Activated CD8-positive, alpha-beta memory T cell treated with anti-CD3 and anti-CD28 coated beads for 1 hour (primary cell): ENCODE measurements around the gene BAZ2B.

Source experiments
- DNase-seq, 2 donors: peaks; one replicate each; pipeline ENCODE4 v3.0.0-alpha.2; 2020; ENCODE audit warnings: low read depth in 1 of 2; ENCODE audit errors: extremely low read depth in 1 of 2

Gene BAZ2B

GRCh38 chr2:159585622-159586021 is 30.7 kb downstream of the BAZ2B start:
- no peak for DNase-seq

DNA sequence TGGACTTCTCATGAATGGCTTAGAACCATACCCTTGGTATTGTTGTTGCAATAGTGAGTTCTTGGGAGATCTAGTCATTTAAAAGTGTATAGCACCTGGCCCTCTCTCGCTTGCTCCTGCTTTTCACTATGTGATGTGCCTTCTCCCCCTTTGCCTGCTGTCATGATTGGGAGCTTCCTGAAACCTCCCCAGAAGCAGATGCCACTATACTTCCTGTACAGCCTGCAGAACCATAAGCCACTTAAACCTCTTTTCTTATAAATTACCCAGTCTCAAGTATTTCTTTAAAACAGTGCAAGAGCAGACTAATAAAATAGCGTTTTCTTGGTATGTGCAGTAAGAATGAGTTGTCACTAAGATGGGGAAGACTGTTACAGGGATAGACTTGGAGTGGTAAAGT is 31.6 kb downstream of the BAZ2B start:
- no peak for DNase-seq

DNA sequence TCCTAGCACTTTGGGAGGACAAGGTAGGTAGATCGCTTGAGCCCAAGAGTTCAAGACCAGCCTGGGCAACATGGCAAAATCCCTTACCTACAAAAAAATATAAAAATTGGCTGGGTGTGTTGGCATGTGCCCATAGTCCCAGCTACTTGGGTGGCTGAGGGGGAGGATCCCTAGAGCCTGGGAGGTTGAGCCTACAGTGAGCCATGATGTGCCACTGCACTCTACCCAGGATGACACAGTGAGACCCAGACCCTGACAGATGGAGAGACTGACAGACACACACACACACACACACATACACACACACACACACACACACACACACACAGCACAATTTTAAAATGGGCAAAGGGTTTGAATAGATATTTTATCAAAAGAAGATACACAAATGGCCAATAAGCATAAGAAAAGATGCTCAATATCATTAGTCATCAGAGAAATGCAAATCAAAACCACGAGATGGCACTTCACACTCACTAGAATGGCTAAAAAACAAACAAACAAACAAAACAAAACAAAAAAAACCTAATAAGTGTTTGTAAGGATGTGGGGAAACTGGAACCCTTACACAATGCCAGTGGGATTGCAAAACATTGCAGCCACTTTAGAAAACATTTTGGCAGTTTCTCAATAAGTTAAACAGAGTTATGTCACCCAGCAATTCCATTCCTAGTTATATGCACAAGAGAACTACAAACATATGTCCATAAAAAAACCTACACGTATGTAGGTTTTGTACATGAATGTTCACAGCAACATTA is 42.3 kb downstream of the BAZ2B start:
- no peak for DNase-seq

GRCh38 chr2:159573294-159573693 is 43.1 kb downstream of the BAZ2B start:
- DNase-seq: no peak

- DNase-seq: no peak
These were observed 43.9 kb downstream of the BAZ2B start for GRCh38 chr2:159572459-159572858.

DNA sequence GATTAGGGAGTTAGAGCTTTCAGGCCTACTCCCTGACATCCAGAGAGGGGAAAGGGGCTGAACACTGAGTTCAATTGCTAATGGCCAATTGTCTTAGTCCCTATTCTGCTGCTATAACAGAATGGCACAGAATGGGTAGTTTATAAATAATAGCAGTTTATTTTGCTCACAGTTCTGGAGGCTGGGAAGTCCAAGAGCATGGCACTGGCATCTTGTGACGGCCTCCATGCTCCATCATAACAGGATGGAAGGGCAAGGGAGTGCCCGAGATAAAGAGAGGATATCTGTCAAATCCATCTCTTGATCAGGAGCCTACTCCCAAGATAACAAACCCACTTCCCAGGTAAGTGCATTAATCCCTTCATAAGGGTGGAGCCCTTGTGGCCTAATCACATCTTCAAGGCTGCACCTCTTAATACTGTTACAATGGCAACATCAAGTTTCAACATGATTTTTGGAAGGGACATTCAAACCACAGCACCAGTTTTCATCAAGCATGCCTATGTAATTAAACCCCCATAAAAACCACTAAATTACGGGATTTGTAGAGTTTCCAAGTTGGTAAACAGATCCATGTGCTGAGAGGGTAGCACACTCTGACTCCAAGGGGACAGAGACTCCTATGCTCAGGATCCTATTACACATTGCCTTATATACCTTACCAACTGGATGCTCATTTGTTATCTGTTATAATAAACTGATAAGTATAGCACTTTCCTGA is 44.6 kb downstream of the BAZ2B start:
- no peak for DNase-seq

DNA sequence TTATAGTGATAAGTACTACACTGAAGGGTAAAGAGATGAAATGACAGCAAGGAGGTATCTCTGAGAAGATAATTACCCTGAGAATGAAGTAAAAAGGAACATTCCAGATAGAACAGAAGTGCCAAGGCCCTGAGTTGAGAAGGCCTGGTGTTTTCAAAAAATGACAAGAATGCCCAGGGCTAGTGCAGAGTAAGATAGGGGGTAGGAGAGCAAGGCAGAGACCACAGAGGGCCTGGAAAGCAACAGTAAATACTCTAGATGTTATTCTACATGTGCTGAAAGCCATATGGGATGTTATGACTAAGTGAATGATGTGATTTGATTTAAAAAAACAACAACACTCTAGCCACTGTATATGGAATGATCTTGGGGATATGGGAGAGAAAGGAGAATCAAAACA is 52.3 kb downstream of the BAZ2B start:
- DNase-seq: no peak

GRCh38 chr2:159562248-159562647 is 54.1 kb downstream of the BAZ2B start:
- DNase-seq: no peak

GRCh38 chr2:159561786-159562185 is 54.6 kb downstream of the BAZ2B start:
- DNase-seq: no peak

DNA sequence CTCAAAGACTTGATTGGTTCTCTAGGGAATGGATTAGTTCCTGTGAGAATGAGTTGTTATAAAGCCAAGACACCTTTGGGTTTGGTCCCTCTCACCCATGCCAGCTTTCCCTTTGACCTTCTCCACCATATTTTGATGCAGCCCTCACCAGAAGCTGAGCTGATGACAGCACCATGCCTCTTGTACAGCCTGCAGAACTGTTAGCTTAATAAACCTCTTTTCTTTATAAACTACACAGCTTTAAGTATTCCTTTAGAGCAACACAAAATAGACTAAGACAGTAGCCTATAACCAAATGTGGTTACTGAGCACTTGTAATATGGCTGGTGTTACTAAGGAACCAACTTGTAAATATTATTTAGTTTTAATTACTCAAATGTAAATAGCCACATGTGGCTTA is 55.1 kb downstream of the BAZ2B start:
- DNase-seq: no peak

DNA sequence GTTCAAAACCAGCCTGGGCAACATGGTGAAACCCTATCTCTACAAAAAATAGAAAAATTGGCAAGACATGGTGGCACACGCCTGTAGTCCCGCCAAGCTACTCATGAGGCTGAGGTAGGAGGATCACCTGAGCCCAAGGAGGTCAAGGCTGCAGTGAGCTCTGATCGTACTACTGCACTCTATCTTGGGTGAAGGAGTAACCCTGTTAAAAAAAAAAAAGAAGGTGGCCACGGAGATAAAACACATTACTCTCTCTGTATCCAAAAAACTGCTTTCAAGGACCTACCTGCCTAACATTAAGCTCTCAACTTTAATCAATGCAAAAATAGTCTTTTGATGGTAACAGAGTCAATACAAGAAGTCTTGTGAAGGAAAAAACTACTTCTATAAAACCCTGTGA is 57.3 kb downstream of the BAZ2B start:
- no peak for DNase-seq

DNA sequence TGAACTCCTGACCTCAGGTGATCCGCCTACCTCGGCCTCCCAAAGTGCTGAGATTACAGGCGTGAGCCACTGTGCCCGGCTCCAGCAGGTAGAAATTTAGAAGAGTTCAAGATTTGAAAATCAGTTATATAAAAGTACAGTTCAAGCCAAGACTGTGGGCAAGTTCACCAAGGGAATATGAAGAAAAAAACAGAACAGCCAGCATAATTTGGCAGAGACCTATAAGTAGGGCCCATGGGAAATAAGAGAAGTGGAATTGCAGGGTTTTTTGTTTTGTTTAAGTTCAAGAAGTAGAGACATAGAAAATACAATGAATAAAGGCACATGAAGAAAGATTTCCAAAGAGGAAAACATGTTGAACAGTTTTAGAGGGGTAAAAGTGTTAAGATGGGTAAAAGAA is 57.9 kb downstream of the BAZ2B start:
- DNase-seq: no peak

DNA sequence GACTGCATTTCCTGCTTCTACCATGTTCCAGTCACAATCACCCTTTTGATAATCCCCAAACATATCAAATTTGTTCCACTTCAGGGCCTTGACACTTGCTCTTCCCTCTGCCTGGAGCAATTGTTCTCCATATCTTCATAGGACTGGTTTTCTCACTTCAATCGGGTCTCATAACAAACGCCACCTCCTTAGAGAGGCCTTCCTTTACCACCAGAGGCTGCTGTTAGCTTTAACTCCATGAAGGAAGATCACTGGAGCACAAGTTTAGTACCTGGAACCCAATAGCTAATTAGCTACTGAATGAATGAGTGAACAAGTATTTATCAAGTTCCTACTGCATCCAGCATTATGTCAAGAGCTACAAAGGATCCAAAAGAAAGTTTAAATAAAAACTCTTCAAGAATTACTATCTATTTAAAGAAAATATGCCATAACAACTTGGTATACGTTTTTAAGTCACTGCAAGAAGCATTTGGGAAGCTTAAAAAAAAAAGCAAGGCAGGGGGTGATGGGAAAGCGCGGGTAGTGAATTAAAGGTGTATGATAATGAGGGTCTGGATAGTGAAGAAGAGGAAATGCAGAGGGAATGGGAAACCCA is 58.8 kb downstream of the BAZ2B start:
- no peak for DNase-seq

DNA sequence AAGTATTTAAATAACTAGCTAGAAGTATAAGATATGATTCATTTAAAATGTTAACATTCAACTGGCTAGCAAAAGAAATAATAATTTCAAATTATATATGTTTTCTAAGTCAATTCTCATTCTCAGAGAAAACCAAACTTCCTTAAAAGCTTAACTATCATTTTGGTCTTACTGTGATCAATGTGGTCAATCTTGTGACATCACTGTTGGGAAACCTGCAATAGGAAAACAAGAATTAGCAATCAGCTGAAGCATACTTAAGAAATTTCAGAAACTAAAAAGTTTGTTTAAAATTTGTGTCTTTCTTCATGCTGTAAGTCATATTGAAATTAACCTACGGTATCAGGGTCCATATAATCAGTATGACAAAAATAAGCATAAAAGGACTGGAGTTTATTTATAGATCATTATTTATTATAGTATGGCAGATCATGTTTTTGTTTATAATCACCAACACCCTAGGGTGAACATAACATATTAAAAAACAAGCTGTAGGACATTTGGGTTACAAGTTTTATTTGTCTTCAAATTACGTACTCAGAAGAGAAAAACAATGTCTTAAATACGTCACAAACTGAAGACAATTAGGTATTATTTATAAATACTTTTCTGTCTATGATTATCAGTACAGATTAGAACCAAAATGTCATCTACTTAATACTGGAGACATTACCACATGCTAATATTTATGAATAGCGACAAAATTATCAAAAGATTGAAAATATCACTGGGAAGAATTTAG is 60.5 kb downstream of the BAZ2B start:
- DNase-seq: no peak

- no peak for DNase-seq
These were observed 62.6 kb downstream of the BAZ2B start for GRCh38 chr2:159553727-159554126.

GRCh38 chr2:159551806-159552205 is 64.5 kb downstream of the BAZ2B start:
- no peak for DNase-seq

- no peak for DNase-seq
These were observed 66.1 kb downstream of the BAZ2B start for GRCh38 chr2:159550231-159550630.

DNA sequence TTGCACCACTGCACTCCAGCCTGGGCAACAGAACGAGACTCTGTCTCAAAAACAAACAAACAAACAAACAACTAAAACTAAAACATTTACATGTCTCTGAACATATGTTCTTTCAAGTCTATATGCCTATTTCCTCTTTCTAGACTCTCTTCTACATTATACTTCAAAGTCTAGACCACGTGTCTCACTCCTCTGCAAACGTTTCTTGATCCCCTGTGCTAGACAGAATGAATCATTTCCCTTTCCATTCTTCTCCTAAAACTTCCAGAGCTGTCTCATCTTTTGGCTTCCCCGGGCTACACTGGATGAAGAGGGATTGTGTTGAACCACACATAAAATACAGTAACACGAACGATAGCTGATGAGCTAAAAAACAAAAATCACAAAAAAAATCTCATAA is 67.1 kb downstream of the BAZ2B start:
- DNase-seq: no peak

GRCh38 chr2:159546716-159547430 is 69.5 kb downstream of the BAZ2B start:
- DNase-seq: no peak

- DNase-seq: no peak
These were observed 70.3 kb downstream of the BAZ2B start for GRCh38 chr2:159546039-159546438.

DNA sequence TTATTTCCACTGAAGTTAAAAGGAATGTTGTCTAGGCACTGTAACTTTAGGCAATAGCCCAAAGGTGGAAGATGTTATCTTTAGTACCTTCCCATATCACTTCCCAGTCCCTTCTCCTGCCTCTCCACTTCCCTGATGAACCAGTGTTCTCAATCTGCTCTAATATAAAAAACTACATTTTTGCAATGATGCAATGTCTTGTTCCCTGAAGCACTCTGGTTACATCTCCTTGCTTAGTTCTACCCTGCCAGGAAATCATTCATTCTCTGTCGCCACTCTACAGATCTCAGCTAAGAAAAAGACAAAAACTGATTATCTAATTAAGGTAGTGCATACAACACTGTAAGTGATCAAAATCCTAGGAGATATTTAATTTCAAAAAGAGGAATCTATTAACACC is 71.3 kb downstream of the BAZ2B start:
- no peak for DNase-seq
